Measurements from ENCODE around the gene ROCK2. TPM values are rescaled to one million over a fixed set of nuclear protein-coding genes. Genes with fewer than 3 reads are reported as not detected.

Gene ROCK2
- total RNA-seq, 4 donors from 2014 or later, result 18.0 to 34.8 (median 23.2) TPM

DNA sequence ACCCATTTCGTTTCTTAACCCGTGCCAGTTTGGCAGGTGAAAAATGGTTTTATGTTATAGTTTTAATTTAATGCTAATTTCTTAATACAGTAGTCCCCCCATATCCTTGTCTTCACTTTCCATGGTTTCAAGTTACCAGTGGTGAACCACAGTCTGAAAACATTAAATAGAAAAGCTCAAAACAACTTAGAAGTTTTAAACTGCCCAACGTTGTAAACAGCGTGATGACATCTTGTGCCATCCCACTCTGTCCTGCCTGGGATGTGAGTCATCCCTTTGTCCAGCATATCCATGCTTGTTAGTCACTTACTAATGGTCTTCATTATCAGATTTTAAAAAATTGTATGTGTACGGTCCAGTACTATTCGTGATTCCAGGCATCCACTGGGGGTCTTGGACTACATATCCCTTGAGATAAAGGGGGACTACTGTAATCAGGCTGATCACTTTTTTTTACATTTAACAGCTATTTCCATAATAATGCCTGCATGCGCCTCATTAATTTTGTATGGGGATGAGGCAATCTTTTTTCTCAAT, 157.3 kb downstream of the ROCK2 start:
- TF ChIP-seq POLR2A (IDR thresholded peaks at IDR 0.05), result no peak
- TF ChIP-seq, protein P1, sequence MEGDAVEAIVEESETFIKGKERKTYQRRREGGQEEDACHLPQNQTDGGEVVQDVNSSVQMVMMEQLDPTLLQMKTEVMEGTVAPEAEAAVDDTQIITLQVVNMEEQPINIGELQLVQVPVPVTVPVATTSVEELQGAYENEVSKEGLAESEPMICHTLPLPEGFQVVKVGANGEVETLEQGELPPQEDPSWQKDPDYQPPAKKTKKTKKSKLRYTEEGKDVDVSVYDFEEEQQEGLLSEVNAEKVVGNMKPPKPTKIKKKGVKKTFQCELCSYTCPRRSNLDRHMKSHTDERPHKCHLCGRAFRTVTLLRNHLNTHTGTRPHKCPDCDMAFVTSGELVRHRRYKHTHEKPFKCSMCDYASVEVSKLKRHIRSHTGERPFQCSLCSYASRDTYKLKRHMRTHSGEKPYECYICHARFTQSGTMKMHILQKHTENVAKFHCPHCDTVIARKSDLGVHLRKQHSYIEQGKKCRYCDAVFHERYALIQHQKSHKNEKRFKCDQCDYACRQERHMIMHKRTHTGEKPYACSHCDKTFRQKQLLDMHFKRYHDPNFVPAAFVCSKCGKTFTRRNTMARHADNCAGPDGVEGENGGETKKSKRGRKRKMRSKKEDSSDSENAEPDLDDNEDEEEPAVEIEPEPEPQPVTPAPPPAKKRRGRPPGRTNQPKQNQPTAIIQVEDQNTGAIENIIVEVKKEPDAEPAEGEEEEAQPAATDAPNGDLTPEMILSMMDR (IDR thresholded peaks at IDR 0.05), result no peak
- intact Hi-C loops (cut with DNase I; ENCODE audit: low total_unique reads), result no loop called here
- no peak for DNase-seq (ENCODE audit: low spot score in 2 of 2)
- no peak overlapping the region for H3K4me3 ChIP-seq (ENCODE audit: low read depth, poor library complexity, severe bottlenecking)
- 85 to 86% methylated on average over 7 of the region's 7 CpGs for WGBS, 2 donors

DNA sequence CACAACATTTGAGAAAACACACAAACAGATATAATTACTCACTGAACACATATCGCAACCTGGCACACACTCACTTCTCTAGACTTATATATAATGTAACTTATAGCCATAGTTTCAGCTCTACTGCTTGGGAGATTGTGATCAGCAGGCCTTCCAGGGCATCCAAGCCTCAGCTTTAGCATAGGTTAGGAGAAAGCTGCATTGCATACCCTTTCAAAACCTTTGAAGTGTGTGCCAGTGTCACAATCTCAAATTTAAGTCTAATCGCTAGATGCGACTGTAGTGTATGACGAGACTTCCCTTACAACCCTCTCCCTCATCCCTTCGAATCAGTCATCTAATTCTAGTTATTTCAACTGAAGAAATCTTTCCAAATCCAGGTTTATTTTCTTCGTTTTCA, 158.3 kb downstream of the ROCK2 start:
- no peak for DNase-seq (ENCODE audit: low spot score in 2 of 2)
- H3K4me3 ChIP-seq (ENCODE audit: low read depth, poor library complexity, severe bottlenecking), result no peak overlapping the region
- WGBS, 2 donors, result 94 to 95% methylated on average over 6 of the region's 6 CpGs
- no peak for TF ChIP-seq POLR2A (IDR thresholded peaks at IDR 0.05)
- TF ChIP-seq, protein P1 (IDR thresholded peaks at IDR 0.05), result no peak
- intact Hi-C loops (cut with DNase I; ENCODE audit: low total_unique reads), result no loop called here

DNA sequence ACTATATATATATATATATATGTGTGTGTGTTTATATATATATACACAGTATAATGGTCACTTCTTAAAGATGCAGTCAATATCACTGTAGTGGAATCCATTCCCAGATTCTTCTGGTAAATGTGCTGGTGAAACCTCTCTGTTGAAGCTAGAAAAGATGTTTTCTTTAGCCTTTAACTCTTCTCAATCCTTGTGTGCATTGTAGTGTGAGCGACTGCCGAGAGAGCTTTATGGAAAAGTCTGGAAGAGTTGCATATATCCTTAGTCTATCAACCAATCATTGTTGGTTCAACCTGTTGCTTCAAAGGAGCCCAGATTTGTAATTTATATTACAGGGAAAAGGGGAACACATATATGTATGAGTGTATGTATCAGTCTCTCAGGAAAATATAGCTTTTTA, 161.5 kb downstream of the ROCK2 start:
- H3K4me3 ChIP-seq (ENCODE audit: low read depth, poor library complexity, severe bottlenecking), result no peak overlapping the region
- intact Hi-C loops (cut with DNase I; ENCODE audit: low total_unique reads), result no loop called here
- DNase-seq (ENCODE audit: low spot score in 2 of 2), result no peak
- TF ChIP-seq, protein P1 (IDR thresholded peaks at IDR 0.05), result no peak
- no peak for TF ChIP-seq POLR2A (IDR thresholded peaks at IDR 0.05)
- 94 to 98% methylated on average over 2 of the region's 2 CpGs for WGBS, 2 donors

DNA sequence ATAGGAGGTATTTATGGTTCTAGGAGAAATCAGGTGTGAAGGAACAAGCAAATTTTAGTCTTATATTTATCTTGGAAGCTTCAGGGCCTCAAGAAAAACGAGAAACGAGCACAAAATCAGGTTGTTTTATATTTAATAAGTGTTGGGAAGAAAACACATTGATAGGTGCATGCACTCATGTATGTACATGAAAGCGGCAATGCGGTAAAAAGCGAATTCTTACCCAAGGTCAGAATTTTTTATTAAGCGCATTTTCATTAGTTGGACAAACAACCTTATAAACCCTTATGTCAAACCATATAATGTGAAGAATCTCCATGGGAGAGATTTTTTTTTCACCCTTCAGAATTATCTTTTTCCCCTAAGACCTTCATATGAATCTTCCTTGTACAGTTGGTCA, 163.8 kb downstream of the ROCK2 start:
- 89 to 95% methylated on average over 6 of the region's 6 CpGs for WGBS, 2 donors
- DNase-seq (ENCODE audit: low spot score in 2 of 2), result no peak
- no peak for TF ChIP-seq POLR2A (IDR thresholded peaks at IDR 0.05)
- TF ChIP-seq, protein P1 (IDR thresholded peaks at IDR 0.05), result no peak
- intact Hi-C loops (cut with DNase I; ENCODE audit: low total_unique reads), result no loop called here
- no peak overlapping the region for H3K4me3 ChIP-seq (ENCODE audit: low read depth, poor library complexity, severe bottlenecking)

DNA sequence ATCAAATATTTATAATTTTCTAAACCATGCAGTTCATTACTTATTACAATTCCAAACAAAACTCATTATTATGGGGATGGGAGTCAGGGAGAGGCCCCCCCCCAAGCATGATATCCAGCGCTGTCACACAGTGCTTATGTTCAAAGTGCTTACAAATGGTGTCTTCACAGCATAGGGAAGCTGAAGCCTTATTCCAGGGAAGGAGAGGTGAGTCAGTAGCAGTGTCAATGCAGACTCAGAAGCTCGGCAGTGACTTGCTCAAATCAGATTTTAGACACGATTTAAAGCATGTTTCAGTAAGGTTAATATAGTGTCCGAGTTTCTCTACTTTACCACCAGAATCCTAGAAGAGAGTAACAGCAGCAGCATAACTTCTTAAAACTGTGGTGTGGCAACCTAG, 164.5 kb downstream of the ROCK2 start:
- no peak overlapping the region for H3K4me3 ChIP-seq (ENCODE audit: low read depth, poor library complexity, severe bottlenecking)
- TF ChIP-seq POLR2A (IDR thresholded peaks at IDR 0.05), result no peak
- TF ChIP-seq, protein P1 (IDR thresholded peaks at IDR 0.05), result no peak
- intact Hi-C loops (cut with DNase I; ENCODE audit: low total_unique reads), result no loop called here
- 86 to 90% methylated on average over 4 of the region's 4 CpGs for WGBS, 2 donors
- DNase-seq (ENCODE audit: low spot score in 2 of 2), result no peak

DNA sequence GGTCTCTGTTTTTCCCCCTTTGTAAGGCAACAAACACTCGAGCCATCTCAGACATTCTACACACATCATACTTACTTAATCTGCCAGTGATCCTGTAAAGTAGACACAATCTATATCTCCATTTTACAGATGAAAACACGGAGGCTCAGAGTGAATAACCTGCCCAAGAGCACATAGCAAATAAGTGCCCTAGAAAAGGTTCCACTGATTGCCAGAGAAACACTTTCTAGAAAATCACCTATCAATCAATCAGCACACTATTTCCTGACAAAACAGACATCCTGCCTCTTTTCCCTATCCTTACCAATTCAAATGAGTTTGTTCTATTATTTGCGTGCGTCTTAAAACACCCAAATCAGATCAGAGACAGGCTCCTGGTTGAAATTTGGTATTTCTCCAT, 165.2 kb downstream of the ROCK2 start:
- no peak for DNase-seq (ENCODE audit: low spot score in 2 of 2)
- no peak overlapping the region for H3K4me3 ChIP-seq (ENCODE audit: low read depth, poor library complexity, severe bottlenecking)
- intact Hi-C loops (cut with DNase I; ENCODE audit: low total_unique reads), result no loop called here
- TF ChIP-seq POLR2A (IDR thresholded peaks at IDR 0.05), result no peak
- TF ChIP-seq, protein P1 (IDR thresholded peaks at IDR 0.05), result no peak
- 81 to 89% methylated on average over 4 of the region's 4 CpGs for whole genome bisulfite sequencing, 2 donors
